OCI-M2 (cell line): ENCODE measurements around the gene FAM241B.

Experiments
- DNase-seq: peaks from one replicate; lab custom pipeline; 2025; ENCODE audit not compliant: unreplicated experiment; lab: John Stamatoyannopoulos, UW

The FAM241B gene

DNA sequence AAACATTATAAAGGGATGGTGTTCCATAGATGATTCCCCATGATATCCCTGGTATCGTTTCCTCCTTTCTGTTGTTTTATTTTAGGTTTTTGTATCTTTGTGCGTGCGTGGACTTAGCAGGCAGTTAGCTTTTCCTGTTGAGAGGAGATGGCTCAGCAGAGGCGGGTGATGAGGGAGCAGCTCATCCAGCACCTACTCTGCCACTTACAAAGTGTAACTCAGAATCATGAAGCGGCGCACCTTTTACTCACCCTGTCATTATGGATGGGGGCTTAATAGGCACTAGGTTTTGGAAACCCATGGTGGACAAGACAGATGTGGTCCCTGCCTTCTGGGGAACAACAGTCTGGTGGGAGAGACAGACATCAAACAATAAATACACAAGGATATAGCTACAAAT, 17.1 kb downstream of the FAM241B start:
- DNase-seq, result no peak

DNA sequence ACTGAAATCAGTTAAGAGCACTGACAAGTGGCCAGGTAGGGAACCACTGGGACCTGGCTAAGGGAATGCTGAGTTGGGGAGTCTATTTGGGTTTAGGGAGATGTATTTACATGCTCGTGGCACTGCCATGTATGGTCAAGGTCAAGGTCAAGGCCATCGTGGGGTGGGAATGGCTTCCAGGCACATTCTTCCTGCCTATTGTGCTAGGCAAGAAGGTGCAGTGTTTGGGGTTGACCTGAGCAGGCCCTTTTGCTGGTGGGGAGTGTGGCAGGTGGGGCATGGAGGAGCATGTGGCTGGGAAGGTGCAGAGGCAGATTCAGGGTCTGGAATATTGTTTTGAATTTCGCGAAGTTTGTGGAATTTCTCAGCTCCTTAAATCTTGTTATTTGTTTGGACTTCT, 17.8 kb downstream of the FAM241B start:
- no peak for DNase-seq

DNA sequence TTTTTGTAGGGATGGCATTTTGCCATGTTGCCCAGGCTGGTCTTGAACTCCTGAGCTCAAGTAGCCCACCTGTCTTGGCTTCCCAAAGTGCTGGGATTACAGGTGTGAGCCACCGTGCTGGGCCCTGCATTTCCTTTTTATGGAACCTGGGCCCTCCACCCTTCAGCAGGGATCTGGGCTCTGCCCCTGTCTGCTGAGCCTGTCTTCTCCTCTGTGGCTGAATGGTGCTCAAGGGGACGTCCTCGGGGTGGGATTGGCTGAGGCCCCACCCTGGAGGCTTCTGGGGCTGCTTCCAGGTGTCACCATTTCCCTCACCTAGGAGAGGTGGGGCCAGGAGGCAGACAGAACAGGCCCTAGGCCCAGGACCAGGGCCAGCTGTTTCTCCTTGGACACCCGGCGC, 18.4 kb downstream of the FAM241B start:
- no peak for DNase-seq

GRCh38 chr10:69649786-69650550, 19.9 kb downstream of the FAM241B start:
- DNase-seq, result no peak

- no peak for DNase-seq
Observed at GRCh38 chr10:69650589-69651261, 20.7 kb downstream of the FAM241B start.

- no peak for DNase-seq
Observed at GRCh38 chr10:69651362-69651761, 21.3 kb downstream of the FAM241B start.

DNA sequence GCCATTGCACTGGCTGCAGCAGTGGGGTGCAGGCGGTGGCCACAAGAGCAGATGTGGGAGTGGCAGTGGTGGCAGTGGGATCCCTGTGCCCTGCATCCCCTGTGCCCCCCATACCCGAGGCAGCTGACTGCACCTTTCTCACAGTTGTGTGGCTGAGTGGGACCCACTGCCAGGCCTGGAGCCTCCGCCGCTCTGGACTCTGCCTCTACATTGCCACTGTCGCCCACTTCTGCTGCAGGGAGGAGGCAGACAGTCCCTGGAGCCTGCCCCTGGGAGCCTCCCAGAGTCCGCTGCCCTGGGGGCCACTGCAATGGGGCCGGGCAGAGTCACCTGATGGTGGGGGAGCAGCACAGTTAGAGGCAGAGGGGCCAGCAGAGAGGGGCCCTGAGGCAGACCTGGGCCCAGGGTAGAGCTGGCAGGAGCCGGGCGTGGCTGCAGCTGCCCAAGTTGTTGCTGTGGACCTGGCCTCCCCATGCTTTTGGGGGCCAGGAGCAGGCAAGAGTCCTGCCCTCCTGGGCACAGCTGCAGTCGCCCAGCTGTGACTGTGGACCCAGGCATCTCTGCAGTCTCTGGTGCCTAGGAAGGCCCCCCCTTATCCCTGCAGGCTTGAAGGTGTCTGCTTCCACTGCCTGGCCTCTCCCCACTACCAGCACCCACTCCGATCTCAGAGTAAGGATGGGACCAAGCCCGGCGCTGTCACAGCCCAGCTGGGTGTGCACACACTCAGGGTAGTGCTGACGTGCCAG, 22.2 kb downstream of the FAM241B start:
- DNase-seq, result no peak

GRCh38 chr10:69652857-69653199, 22.8 kb downstream of the FAM241B start:
- DNase-seq, result no peak

DNA sequence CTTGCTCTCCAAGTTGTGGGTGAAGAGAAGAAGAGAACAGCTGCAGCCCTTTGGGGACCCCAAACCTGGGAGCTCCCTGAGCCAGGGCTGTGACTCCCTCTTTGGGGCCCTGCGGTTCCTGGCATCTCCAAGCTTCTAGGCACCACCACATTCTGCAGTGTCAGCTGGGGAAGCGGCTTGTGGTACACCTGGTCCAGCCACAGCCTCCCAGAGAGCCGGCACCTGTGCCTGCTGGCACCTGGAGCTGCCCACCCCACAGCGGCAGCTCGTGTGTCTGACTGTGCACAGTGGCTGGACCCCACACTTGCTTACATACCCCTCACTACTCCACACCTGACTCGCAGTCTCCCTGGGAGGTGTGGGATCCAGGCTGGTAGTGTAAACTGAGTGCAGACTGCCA, 23.5 kb downstream of the FAM241B start:
- DNase-seq, result no peak

DNA sequence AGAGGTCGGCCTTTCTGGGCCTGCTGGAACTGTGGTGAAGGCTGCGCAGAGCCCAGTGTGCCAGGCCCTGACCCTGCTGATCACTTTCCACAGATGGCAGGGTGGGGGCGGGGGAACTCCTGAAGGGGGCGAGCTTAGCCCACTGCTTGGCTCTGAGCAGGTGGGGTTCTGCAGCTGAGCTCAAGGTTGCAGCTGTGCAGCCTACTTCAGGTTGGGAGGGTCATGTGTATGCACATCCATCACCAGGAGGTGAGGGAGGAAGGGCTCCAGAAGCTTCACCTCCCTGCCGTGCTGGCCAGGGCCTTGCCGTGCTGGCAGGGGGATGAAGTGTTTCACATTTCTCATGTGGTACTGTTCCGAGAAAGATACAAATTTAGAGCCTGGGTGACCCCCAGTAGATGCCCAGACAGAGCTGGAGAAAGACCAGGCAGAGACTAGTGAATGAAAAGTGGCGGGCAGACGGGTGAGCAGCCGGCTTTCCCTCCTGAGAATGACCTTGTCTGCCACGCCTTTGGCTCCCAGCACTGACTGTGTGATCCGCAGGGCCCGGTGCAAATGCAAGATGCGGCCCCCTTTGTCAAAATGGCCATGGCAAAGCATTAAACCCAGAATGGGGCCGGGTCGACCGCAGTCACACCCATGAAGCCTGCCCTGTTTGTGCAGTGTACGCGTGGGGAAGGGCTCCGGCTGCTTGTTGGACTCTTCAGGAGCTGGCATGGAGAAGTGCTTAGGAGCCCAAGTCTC, 25.2 kb downstream of the FAM241B start:
- no peak for DNase-seq

GRCh38 chr10:69655868-69656555, 26.0 kb downstream of the FAM241B start:
- no peak for DNase-seq

DNA sequence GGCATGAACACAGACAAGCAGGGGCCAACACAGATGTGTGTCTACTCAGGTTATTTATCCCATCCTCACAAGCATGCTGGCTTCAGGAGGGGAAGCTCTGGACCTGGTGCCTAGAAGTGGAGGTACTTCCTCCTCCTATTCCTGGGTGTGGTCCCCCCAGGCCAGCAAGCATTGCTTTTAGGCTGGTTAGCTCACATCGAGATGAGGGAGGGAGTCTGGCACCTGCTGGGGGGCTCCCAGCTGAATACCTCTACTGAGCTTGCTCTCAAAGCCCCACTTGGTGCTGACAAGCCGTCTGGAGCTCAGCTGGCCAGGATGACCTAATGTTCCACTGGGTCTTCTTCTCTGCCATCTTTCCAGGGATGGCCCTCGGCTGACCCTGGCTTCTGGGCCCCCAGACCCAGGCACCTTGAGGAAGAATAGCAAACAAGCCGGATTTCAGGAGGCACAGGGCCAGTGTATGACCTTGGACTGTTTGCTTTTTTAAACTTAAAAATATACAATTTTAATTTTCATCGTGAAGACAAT, 26.8 kb downstream of the FAM241B start:
- DNase-seq, result no peak

GRCh38 chr10:69657430-69657829, 27.4 kb downstream of the FAM241B start:
- DNase-seq, result no peak

GRCh38 chr10:69657866-69658265, 27.8 kb downstream of the FAM241B start:
- no peak for DNase-seq

DNA sequence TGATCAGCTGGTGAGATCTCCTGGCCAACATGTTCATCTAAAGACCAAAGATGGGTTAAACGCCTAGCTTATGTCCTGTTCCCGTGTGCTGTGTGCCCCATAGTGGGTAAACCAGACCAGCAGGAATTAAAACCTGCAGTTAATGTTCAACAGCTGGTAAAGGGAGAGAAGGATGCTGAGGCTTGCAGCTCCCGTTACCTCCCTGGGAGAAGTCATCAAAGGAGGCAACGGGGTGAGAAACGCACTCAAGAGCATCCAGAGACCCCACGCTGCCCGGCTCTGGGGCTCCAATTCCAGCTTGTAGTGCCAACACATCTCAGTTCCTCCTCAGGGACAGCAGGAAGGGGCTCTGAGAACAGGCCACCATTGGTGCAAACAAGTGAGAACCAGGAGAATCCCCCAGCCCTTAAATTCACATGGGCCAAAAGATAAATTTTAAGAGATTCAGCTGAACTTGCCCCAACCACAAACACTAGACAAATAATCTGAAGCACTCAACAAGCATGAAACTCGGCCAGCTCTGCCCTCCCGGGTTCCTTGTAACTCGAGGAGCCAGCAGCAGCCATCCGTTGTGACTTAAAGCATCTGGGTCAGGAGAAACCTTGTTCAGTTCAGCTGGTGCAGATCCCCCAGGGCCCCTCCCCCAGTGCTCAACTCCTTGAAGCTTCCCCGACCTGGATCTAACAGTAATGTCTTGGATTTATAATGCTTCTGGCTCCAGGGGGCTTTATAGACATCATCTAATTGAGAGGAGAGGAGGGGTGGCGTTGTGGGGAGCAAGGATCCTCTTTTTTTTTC, 29.4 kb downstream of the FAM241B start:
- no peak for DNase-seq

GRCh38 chr10:69660296-69660695, 30.2 kb downstream of the FAM241B start:
- no peak for DNase-seq

DNA sequence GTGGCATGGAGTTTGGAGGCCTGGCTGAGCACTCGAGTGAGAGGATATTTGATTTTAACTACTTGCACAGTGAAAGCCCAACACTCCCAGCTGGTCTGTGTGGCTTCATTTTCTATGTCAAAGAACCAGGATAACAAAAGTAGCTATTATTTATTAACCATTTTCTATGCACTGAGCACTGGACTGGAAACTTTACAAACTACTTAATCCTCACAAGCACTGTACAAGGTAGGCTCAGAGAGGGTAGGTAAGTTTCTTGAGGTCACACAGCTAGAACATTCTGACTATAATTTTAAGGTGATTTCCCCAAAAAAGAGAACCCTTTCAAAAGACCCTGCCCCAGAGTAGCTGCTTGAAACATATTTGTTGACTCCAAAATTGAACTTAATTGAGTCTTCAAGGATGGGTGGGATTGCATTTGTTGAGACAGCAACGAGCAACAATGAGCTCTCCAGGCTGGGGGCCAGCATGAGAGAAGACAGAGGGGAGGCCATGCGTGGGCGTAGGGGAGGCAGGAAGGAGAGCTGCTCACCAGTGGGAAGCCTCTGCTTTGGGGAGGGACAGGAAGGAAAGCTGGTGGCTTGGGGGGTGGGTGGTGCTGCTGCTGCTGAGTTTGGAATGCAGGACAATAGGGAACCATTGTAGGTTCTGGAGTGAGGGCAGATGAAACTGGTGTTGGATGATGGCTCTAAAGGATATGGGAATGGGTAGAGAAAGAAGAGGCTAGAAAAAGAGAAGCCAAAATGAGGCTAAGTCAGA, 31.5 kb downstream of the FAM241B start:
- no peak for DNase-seq

- DNase-seq, result no peak
Observed at GRCh38 chr10:69662173-69662877, 32.3 kb downstream of the FAM241B start.
